CD4-positive, alpha-beta T cell treated with Interleukin-17A for 4 hours (primary cell): ENCODE measurements around the gene MAP1LC3B.
"Not testable (repeated sequence)": the region's sequence is repeated elsewhere in the genome, so short reads cannot be mapped to it uniquely, and the experiment has no call there.

ENCODE experiments used
- DNase-seq: peaks from one replicate; pipeline ENCODE4 v3.0.0-alpha.2; 2020; ENCODE audit warnings: mixed read lengths

MAP1LC3B gene

DNA sequence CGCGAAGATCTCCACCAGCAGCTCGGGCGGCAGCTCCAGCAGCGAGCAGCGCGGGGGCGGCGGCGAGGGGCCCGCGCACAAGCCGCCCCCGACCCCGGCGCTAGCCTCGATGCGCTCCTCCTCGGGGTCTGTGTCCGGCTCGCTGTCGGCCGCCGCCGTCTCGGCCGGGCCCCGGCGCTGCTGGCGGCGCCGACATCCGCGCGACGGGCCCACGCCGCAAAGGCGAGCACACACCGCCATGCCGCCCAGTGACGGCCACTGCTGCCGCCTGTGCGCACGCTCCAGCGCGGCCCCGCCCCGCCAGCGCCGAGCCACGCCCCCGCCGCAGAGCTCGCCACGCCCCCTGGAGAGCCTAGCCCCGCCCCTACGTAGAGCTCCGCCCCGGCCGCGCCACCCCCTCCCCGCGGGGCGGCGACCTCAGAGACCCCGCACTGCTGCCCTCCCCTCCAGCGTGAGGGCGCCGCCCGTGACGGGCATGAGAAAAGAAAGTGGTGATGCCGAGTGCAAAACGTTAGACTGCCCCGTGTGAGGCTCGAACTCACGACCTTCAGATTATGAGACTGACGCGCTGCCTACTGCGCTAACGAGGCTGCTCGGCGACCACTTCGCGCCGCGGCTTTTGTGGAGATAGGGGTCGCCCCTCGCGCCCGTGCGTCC is 8.5 kb upstream of the MAP1LC3B start, which contains the start of gene FBXO31:
FBXO31 (minus strand) TSS at position 272 of the 657 bp plus-strand sequence; CDS start at position 240, 32 bp downstream.
- DNase-seq: peak; percentile 86

- DNase-seq: no peak
Observed at GRCh38 chr16:87384162-87384874, 7.8 kb upstream of the MAP1LC3B start.

DNA sequence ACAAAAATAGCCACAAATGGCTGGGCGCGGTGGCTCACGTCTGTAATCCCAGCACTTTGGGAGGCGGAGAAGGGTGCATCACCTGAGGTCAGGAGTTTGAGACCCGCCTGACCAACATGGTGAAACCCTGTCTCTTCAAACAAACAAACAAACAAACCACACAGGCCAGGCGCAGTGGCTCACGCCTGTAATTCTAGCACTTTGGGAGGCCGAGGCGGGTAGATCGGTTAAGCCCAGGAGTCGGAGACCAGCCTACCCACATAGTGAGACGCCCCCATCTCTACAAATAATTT is 7.3 kb upstream of the MAP1LC3B start:
- not testable (repeated sequence) for DNase-seq

- DNase-seq: peak; percentile 87
Observed at GRCh38 chr16:87387942-87388817, 4.0 kb upstream of the MAP1LC3B start.

DNA sequence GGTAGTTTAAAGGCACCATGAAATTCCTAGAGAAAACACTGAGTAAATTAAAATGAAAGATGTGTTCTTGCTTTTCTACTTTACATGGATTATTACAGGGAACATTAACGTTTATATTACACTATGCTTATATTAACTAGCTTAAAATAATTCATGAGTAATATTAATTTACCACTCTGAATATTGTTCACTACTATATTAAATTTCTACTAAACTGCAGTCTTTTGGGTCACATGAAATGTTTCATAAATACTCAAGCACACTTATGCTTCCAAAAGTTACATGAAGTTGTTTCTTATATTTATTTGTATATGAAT is 3.4 kb upstream of the MAP1LC3B start:
- DNase-seq: no peak

- DNase-seq: no peak
Observed at GRCh38 chr16:87389245-87389644, 2.9 kb upstream of the MAP1LC3B start.

- DNase-seq: not testable (repeated sequence)
Observed at GRCh38 chr16:87389914-87390313, 2.2 kb upstream of the MAP1LC3B start.

DNA sequence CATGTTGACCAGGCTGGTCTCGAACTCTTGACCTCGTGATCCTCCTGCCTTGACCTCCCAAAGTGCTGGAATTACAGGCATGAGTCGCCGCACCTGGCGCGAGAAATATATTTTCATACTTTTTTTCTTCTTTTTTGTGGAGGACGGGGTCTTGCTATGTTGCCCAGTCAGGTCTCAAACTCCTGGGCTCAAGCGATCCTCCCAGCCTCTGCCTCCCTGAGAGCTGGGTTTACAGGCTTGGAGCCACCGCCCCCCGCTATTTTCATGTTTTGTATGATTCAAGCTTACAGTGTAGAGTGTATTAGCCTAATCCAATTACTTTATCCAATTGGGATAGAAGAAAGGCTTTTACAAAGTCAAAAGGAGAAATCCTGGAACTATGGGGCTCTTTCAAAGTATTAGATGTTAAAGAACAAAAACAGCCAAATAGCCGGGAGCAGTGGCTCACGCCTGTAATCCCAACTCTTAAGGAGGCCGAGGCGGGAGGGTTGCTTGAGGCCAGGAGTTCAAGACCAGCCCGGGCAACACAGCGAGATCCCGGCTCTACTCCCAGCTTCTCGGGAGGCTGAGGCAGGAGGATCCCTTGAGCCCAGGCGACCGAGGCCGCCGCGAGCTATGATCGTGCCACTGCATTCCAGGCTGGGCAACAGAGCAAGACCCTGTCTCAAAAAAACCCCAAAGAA is 1.4 kb upstream of the MAP1LC3B start:
- no peak for DNase-seq

GRCh38 chr16:87391324-87391949 is 699 bp upstream of the MAP1LC3B start:
- peak; percentile 32 for DNase-seq

DNA sequence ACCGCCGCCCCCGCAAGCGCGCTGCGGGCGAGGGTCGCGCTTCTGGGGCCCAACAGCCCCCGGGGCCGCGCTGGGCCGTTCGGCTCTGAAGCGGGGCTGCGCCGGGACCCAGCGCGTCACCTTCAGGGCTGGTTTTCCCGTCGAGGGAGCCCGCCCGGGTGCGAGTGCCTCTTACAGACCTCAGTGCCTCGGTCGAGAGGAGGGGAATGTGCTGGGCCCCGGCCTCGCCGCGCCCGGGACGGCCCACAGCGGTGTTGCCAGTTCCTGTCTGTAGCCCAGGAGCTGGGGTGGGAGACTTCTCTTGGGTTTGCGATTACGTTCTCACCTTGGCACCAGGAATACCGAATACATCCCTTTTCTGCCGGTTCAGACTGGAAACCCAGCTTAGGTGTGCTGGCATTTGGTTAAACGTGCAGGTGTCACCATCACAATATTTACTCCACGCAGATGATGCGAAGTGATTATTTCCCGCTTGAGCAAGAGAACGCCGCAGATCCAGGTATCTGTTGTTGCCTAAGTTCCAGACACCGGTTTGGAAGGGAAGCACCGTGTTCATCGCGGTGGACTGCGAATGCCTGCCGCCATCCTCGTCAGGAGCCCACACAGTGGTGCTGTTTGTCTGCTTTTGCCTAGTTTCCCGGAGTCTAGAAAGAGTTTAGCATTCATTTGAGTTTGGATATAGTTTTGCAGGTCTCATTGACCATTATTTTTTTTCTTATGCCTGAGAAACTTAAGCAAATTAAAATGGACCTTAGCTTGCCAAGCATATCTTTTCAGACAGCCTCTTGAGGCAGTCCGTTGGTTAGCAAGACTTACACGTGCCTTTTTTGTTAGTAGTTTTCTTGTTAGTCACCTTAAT is 914 bp downstream of the MAP1LC3B start:
- DNase-seq: peak; percentile 52

- DNase-seq: no peak
Observed at GRCh38 chr16:87393680-87394055, 1.5 kb downstream of the MAP1LC3B start.

DNA sequence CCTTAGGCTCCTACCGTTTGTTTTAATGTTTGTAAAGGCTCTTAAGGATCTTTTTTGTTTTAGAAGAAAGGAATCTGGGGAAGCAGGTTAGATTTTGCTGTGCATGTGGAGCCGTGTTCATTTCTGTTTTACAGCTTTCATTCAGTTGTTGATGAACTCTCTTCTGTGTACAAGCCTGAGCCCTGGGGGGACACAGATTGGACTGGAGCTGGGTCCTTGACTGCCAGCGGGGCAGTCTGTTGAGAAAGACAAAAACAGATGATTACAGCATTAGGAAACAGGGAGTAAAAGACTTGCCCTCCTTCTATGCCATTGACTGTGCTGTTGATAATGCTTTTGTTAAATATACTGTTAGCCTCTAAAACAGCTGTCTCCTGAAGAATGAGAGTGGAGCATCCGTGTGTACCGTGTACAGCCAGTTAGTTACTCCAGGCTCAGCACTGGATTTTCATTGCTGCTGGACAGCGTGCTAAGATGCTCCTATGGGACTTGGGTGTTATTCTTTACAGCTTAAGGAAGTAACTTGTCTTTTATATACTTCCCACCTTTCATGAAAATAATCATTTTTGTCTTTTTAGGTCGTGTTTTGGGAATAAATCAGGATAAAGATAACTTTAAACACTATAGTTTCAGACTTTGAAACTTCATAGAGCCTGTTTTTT is 3.2 kb downstream of the MAP1LC3B start:
- DNase-seq: no peak

DNA sequence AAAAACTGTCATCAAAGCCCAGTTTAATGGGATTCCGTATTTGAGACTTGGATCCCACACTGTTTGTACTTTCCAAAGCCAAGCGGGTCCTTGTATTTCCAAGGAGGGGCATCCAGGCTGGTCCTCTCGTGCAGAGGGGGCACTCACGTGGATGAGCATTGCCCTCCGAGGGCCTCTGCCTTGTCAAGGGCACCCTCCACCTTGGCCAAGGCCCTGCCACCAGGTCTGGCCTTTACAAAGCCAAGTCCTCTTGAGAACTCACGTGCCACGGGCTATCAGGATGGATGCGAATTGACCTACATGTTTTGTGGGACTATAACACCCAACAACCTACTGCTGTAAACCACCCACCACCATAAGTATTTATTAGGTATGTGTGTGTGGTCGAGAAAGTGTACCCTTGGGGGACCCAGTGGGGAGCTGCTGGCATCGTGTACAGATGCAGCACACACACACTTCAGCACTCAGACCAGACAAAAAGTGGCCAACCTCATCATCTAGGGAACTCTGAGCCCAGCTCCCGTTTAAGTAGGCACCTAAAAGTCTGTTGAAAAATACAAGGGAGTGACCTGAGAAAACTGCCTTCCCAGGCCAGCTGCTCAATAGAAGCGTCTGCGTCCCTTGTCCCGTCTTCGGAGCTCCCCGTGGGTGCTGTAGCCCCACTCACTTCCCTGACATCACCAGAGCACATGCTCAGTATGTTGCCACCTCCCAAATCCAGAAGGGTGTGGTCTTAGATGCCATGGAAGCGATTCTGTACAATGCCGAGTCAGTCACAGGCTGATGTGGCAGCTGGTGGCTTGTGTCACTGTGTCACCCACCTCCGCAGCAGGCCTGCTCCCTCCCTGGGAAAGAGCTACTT is 12.9 kb downstream of the MAP1LC3B start:
- DNase-seq: no peak

- DNase-seq: no peak
Observed at GRCh38 chr16:87406495-87407088, 14.5 kb downstream of the MAP1LC3B start.

- peak; percentile 21 for DNase-seq
Observed at GRCh38 chr16:87407511-87408112, 15.5 kb downstream of the MAP1LC3B start.

DNA sequence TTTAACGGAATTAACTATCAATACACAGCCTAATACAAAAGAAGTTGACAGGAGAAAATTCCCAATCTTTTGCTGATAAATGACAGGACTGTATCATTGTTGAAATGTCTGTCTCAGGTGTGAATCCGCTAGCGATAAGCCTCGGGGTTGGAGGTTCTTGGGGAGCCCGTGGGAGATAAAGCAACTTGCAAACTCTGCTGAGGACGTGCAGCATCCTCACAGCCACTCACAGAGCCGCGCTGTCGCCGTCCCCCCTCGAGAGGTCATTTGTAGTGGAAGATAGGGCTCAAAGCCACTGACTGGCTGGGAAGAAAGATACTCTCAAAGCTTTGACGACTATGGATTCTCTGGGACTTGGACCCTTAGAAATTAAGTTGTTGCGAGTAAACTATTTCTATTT is 17.0 kb downstream of the MAP1LC3B start:
- DNase-seq: no peak

- DNase-seq: no peak
Observed at GRCh38 chr16:87409781-87410180, 17.6 kb downstream of the MAP1LC3B start.

- no peak for DNase-seq
Observed at GRCh38 chr16:87410530-87410929, 18.4 kb downstream of the MAP1LC3B start.

DNA sequence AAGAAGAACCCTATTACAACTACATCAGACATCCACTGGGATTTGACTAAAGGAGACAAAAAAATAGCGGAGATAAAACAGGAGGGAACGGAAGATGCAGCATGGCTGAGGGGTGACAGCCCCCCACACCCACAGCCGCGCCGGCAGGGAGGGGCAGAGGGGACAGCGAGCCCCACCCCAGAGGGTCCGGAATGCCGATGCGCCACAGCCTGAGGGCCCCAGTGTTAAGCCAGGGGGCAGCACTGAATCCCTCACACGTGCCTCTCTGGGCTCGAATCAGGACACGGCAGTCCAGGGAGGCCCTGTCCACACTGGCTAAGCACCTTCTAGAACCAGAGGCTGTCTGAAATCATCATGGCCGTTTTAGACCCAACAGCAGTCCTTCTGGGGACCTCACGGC is 18.8 kb downstream of the MAP1LC3B start:
- DNase-seq: no peak
